A172 (cell line): ENCODE measurements around the gene KRTAP9-9. TPM values are rescaled to one million over a fixed set of nuclear protein-coding genes. Genes with fewer than 3 reads are reported as not detected.

Source experiments
- total RNA-seq: library from RNA; depleted of rRNA; stranded (reverse); fragments of >200 nt; shearing (Covaris generic); gene quantifications from 2 replicates; pipeline ENCODE4 v1.2.3, GENCODE V29; 2014; rRNA removed

KRTAP9-9 gene
- total RNA-seq, 1 experiment from 2014 or later: not detected

Other genes starting within 250 kb of the KRTAP9-9 start
- gene KRTAP3-1, start 246.3 kb upstream of the KRTAP9-9 start, total RNA-seq: not detected in 2 replicates
- not detected in 2 replicates for gene KRTAP1-5, start 228.2 kb upstream of the KRTAP9-9 start, total RNA-seq
- not detected in 2 replicates for gene KRTAP1-4, start 225.2 kb upstream of the KRTAP9-9 start, total RNA-seq
- gene KRTAP1-3, start 220.5 kb upstream of the KRTAP9-9 start, total RNA-seq: not detected in 2 replicates
- gene KRTAP1-1, start 213.9 kb upstream of the KRTAP9-9 start, total RNA-seq: not detected in 2 replicates
- not detected in 2 replicates for gene KRTAP2-1, start 208.1 kb upstream of the KRTAP9-9 start, total RNA-seq
- not detected in 2 replicates for gene KRTAP2-2, start 200.2 kb upstream of the KRTAP9-9 start, total RNA-seq
- 0.69 and 1.00 TPM in 2 replicates for gene KRTAP2-3, start 195.3 kb upstream of the KRTAP9-9 start, total RNA-seq
- gene KRTAP2-4, start 189.5 kb upstream of the KRTAP9-9 start, total RNA-seq: not detected in 2 replicates
- gene KRTAP4-7, start 171.2 kb upstream of the KRTAP9-9 start, total RNA-seq: not detected in 2 replicates
- not detected in 2 replicates for gene KRTAP4-8, start 157.2 kb upstream of the KRTAP9-9 start, total RNA-seq
- gene KRTAP4-16, start 153.2 kb upstream of the KRTAP9-9 start, total RNA-seq: not detected in 2 replicates
- gene KRTAP4-9, start 150.0 kb upstream of the KRTAP9-9 start, total RNA-seq: 0.22 TPM in 1 of 2 replicates, not detected in the other
- not detected in 2 replicates for gene KRTAP4-11, start 137.0 kb upstream of the KRTAP9-9 start, total RNA-seq
- gene KRTAP4-12, start 131.2 kb upstream of the KRTAP9-9 start, total RNA-seq: not detected in 2 replicates
- not detected in 2 replicates for gene KRTAP4-6, start 114.8 kb upstream of the KRTAP9-9 start, total RNA-seq
- gene KRTAP4-5, start 105.6 kb upstream of the KRTAP9-9 start, total RNA-seq: not detected in 2 replicates
- gene KRTAP4-4, start 94.6 kb upstream of the KRTAP9-9 start, total RNA-seq: not detected in 2 replicates
- gene KRTAP4-3, start 87.2 kb upstream of the KRTAP9-9 start, total RNA-seq: not detected in 2 replicates
- not detected in 2 replicates for gene KRTAP4-2, start 77.2 kb upstream of the KRTAP9-9 start, total RNA-seq
- gene KRTAP4-1, start 70.5 kb upstream of the KRTAP9-9 start, total RNA-seq: 0.26 TPM in 1 of 2 replicates, not detected in the other
- gene KRTAP9-1, start 65.5 kb upstream of the KRTAP9-9 start, total RNA-seq: not detected in 2 replicates
- gene KRTAP9-2, start 28.7 kb upstream of the KRTAP9-9 start, total RNA-seq: not detected in 2 replicates
- not detected in 2 replicates for gene KRTAP9-3, start 22.9 kb upstream of the KRTAP9-9 start, total RNA-seq
- gene KRTAP9-8, start 17.4 kb upstream of the KRTAP9-9 start, total RNA-seq: not detected in 2 replicates
- not detected in 2 replicates for gene KRTAP9-4, start 5.7 kb upstream of the KRTAP9-9 start, total RNA-seq
- gene KRTAP9-6, start 10.0 kb downstream of the KRTAP9-9 start, total RNA-seq: not detected in 2 replicates
- gene KRTAP9-7, start 20.3 kb downstream of the KRTAP9-9 start, total RNA-seq: not detected in 2 replicates
- 0.16 TPM in 1 of 2 replicates, not detected in the other for gene KRTAP29-1, start 47.5 kb downstream of the KRTAP9-9 start, total RNA-seq
- gene KRTAP16-1, start 53.9 kb downstream of the KRTAP9-9 start, total RNA-seq: not detected in 2 replicates
- gene KRTAP17-1, start 60.3 kb downstream of the KRTAP9-9 start, total RNA-seq: not detected in 2 replicates
- gene KRT33A, start 95.4 kb downstream of the KRTAP9-9 start, total RNA-seq: not detected in 2 replicates
- gene KRT33B, start 114.4 kb downstream of the KRTAP9-9 start, total RNA-seq: not detected in 2 replicates
- 0.31 and 1.1 TPM in 2 replicates for gene KRT34, start 126.9 kb downstream of the KRTAP9-9 start, total RNA-seq
- gene KRT31, start 142.2 kb downstream of the KRTAP9-9 start, total RNA-seq: not detected in 2 replicates
- gene KRT37, start 169.2 kb downstream of the KRTAP9-9 start, total RNA-seq: not detected in 2 replicates
- not detected in 2 replicates for gene KRT38, start 185.6 kb downstream of the KRTAP9-9 start, total RNA-seq
- gene KRT32, start 212.0 kb downstream of the KRTAP9-9 start, total RNA-seq: 0.12 TPM in 1 of 2 replicates, not detected in the other
- gene KRT35, start 225.8 kb downstream of the KRTAP9-9 start, total RNA-seq: not detected in 2 replicates
- 0.05 TPM in 1 of 2 replicates, not detected in the other for gene KRT36, start 234.5 kb downstream of the KRTAP9-9 start, total RNA-seq